GM23248 (cell line): ENCODE data around the gene EZH2. TPM values are rescaled to one million over a fixed set of nuclear protein-coding genes. Genes with fewer than 3 reads are reported as not detected.
A peak's percentile ranks its signal among the peaks of the same experiment; 100 is the strongest.

Experiments used
- DNase-seq: peaks from one replicate; pipeline ENCODE4 v3.0.0-alpha.2; 2015
- H2AFZ ChIP-seq: fragments of 200-600 bp; sonication (generic); 2 replicates; pipeline ENCODE4 v1.6.1; 2016; ENCODE audit warnings: antibody characterized with exemption
- H3F3A ChIP-seq: fragments of 200-600 bp; sonication (generic); 2 replicates; pipeline ENCODE4 v1.6.1; 2016; ENCODE audit warnings: mild to moderate bottlenecking, antibody characterized with exemption, mixed run types; ENCODE audit not compliant: insufficient read depth
- H3K27ac ChIP-seq: fragments of 200-600 bp; sonication (generic); 2 replicates; pipeline ENCODE4 v1.5.1; 2016; ENCODE audit warnings: mild to moderate bottlenecking
- H3K27me3 ChIP-seq: fragments of 200-600 bp; sonication (generic); replicated peaks from 2 replicates; pipeline ENCODE4 v1.6.1; 2016; ENCODE audit warnings: mild to moderate bottlenecking; ENCODE audit not compliant: insufficient read depth
- H3K36me3 ChIP-seq: fragments of 200-600 bp; sonication (generic); 2 replicates; pipeline ENCODE4 v1.6.1; 2016; ENCODE audit warnings: low read depth, mild to moderate bottlenecking
- H3K4me1 ChIP-seq: fragments of 200-600 bp; sonication (generic); 2 replicates; pipeline ENCODE4 v1.6.1; 2016; ENCODE audit warnings: mild to moderate bottlenecking; ENCODE audit not compliant: insufficient read depth
- H3K4me2 ChIP-seq: fragments of 200-600 bp; sonication (generic); one replicate; pipeline ENCODE4 v1.6.1; 2016; ENCODE audit warnings: mild to moderate bottlenecking; ENCODE audit not compliant: unreplicated experiment
- H3K4me3 ChIP-seq: fragments of 200-600 bp; sonication (generic); 2 replicates; pipeline ENCODE4 v1.5.1; 2016; ENCODE audit warnings: mild to moderate bottlenecking
- H3K79me2 ChIP-seq: fragments of 200-600 bp; sonication (generic); 2 replicates; pipeline ENCODE4 v1.6.1; 2016; ENCODE audit warnings: mild to moderate bottlenecking; ENCODE audit not compliant: insufficient read depth
- H3K9ac ChIP-seq: fragments of 200-600 bp; sonication (generic); 2 replicates; pipeline ENCODE4 v1.6.1; 2016; ENCODE audit warnings: mild to moderate bottlenecking
- H3K9me2 ChIP-seq: fragments of 200-600 bp; sonication (generic); 2 replicates; pipeline ENCODE4 v1.6.1; 2016; ENCODE audit warnings: mixed run types, mild to moderate bottlenecking, moderate library complexity; ENCODE audit not compliant: insufficient read depth
- H3K9me3 ChIP-seq: fragments of 200-600 bp; sonication (generic); one replicate; pipeline ENCODE4 v1.6.1; 2017; ENCODE audit warnings: low read depth
- H4K20me1 ChIP-seq: fragments of 200-600 bp; sonication (generic); 2 replicates; pipeline ENCODE4 v1.6.0; 2016; ENCODE audit not compliant: insufficient read depth
- EZH2 ChIP-seq: fragments of 200-600 bp; sonication (generic); IDR thresholded peaks from 2 replicates; pipeline ENCODE4 v1.6.1; 2018; ENCODE audit warnings: antibody characterized with exemption, mild to moderate bottlenecking; ENCODE audit not compliant: insufficient read depth, poor library complexity, severe bottlenecking
- EZH2phosphoT487 ChIP-seq: fragments of 200-600 bp; sonication (generic); IDR thresholded peaks from 2 replicates; pipeline ENCODE4 v1.6.1; 2018; ENCODE audit warnings: antibody characterized with exemption, moderate library complexity, mild to moderate bottlenecking, low read depth; ENCODE audit not compliant: insufficient read depth
- WGBS, 2 experiments: methylation state at CpG; one replicate each; pipeline ENCODE4 v1.1.6; 2015 to 2017; ENCODE audit warnings: low lambda C conversion rate in 2 of 2, low coverage in 1 of 2; ENCODE audit errors: missing lambda C conversion rate in 2 of 2; 5-methylcytosine and 5-hydroxymethylcytosine counted together
- in situ Hi-C: fragments of 300-500 bp; cut with MboI; formaldehyde crosslinking; loops from 2 replicates; pipeline ENCODE4 v1.15.0; 2020
- polyA plus RNA-seq: library from polyadenylated mRNA; unstranded; fragments of >200 nt; fragmentation: Nextera tagmentation; extraction: Ambion mirVana; gene quantifications from 2 replicates; pipeline ENCODE4 v1.2.1, GENCODE V29; 2016
- total RNA-seq: library from RNA; depleted of rRNA; stranded (reverse); fragments of >200 nt; shearing (Covaris generic); gene quantifications from 2 replicates; pipeline ENCODE4 v1.2.3, GENCODE V29; 2014

The EZH2 gene
- total and polyA plus RNA-seq, 2 experiments from 2014 or later, result 7.6 to 9.6 TPM

- Histone ChIP-seq H3K9ac (no peak overlapping the region), H3K27me3 (no peaks in the 10 kb centered on the region), H3F3A (peaks cover 8% of the 10 kb centered on the region; the same call in 1 of the 2 replicates), H2AFZ (no peak overlapping the region), H3K36me3 (no peaks in the 10 kb centered on the region), H3K79me2 (0 out of 2 replicates have a peak, but pooled peaks cover 3% of the 10 kb centered on the region), H3K9me2 (no peaks in the 10 kb centered on the region), H3K4me1 (peaks cover 14% of the 10 kb centered on the region), H3K9me3 (no peaks in the 10 kb centered on the region), H4K20me1 (no peaks in the 10 kb centered on the region), H3K4me3 (no peak overlapping the region), H3K4me2 (no peak overlapping the region), H3K27ac (no peak overlapping the region)
- DNase-seq, result no peak
- TF ChIP-seq EZH2 (no peak), EZH2phosphoT487 (no peak)
- in situ Hi-C loops, result no loop called here
- WGBS, 2 experiments, result 98 to 99% methylated on average over 2 of the region's 2 CpGs
Observed at GRCh38 chr7:148824864-148825263, 59.2 kb downstream of the EZH2 start.

- Histone ChIP-seq H3K4me2 (no peak overlapping the region), H3K9ac (no peak overlapping the region), H3K4me3 (no peak overlapping the region), H3K9me3 (no peaks in the 10 kb centered on the region), H3K27me3 (no peaks in the 10 kb centered on the region), H3K79me2 (no peaks in the 10 kb centered on the region), H2AFZ (no peak overlapping the region), H3F3A (peaks cover 19% of the 10 kb centered on the region; the same call in 1 of the 2 replicates), H3K27ac (no peak overlapping the region), H4K20me1 (no peaks in the 10 kb centered on the region), H3K9me2 (no peaks in the 10 kb centered on the region), H3K36me3 (peaks cover 8% of the 10 kb centered on the region; the same call in 1 of the 2 replicates), H3K4me1 (peaks cover 20% of the 10 kb centered on the region)
- DNase-seq, result no peak
- WGBS, 2 experiments, result 97 to 100% methylated on average over 2 of the region's 2 CpGs
- TF ChIP-seq EZH2 (no peak), EZH2phosphoT487 (no peak)
- in situ Hi-C loops, result no loop called here
Observed at GRCh38 chr7:148821422-148821821, 62.7 kb downstream of the EZH2 start.

GRCh38 chr7:148819697-148820360, 64.3 kb downstream of the EZH2 start:
- peak overlapping the region; percentile 37 for H3K4me2 ChIP-seq
- peak overlapping the region; percentile 36 for H2AFZ ChIP-seq
- no peak overlapping the region for H3K9ac ChIP-seq
- peaks cover 8% of the 10 kb centered on the region; the same call in 1 of the 2 replicates for H3K36me3 ChIP-seq
- peak; percentile 52 for DNase-seq
- H3K79me2 ChIP-seq, result no peaks in the 10 kb centered on the region
- H3F3A ChIP-seq, result peaks cover 19% of the 10 kb centered on the region; the same call in 1 of the 2 replicates
- no peaks in the 10 kb centered on the region for H3K9me3 ChIP-seq
- no peaks in the 10 kb centered on the region for H3K9me2 ChIP-seq
- H3K4me3 ChIP-seq, result peak overlapping the region; percentile 15; the same call in 1 of the 2 replicates
- no peaks in the 10 kb centered on the region for H3K27me3 ChIP-seq
- TF ChIP-seq EZH2 (no peak), EZH2phosphoT487 (no peak)
- in situ Hi-C loops, result no loop called here
- peak overlapping the region; percentile 38 for H3K27ac ChIP-seq
- WGBS, 2 experiments, result 70 to 71% methylated on average over 6 of the region's 6 CpGs
- H3K4me1 ChIP-seq, result peaks cover 20% of the 10 kb centered on the region
- no peaks in the 10 kb centered on the region for H4K20me1 ChIP-seq

GRCh38 chr7:148815612-148816011, 68.5 kb downstream of the EZH2 start:
- H3K4me1 ChIP-seq, result peaks cover 14% of the 10 kb centered on the region

More at GRCh38 chr7:148815612-148816011, 68.5 kb downstream of the EZH2 start:
- H3K36me3 ChIP-seq, result peaks cover 8% of the 10 kb centered on the region; the same call in 1 of the 2 replicates
- H2AFZ ChIP-seq, result no peak overlapping the region
- H3K9ac ChIP-seq, result no peak overlapping the region
- H3K4me2 ChIP-seq, result no peak overlapping the region
- no peak for DNase-seq
- WGBS, 2 experiments, result 76% methylated on average over 3 of the region's 3 CpGs
- H3F3A ChIP-seq, result peaks cover 23% of the 10 kb centered on the region; the same call in 1 of the 2 replicates
- no peaks in the 10 kb centered on the region for H3K9me2 ChIP-seq
- H3K79me2 ChIP-seq, result no peaks in the 10 kb centered on the region
- no peaks in the 10 kb centered on the region for H3K9me3 ChIP-seq
- no peaks in the 10 kb centered on the region for H3K27me3 ChIP-seq
- no peak overlapping the region for H3K4me3 ChIP-seq
- TF ChIP-seq EZH2phosphoT487 (no peak), EZH2 (no peak)
- H3K27ac ChIP-seq, result no peak overlapping the region
- in situ Hi-C loops, result no loop called here
- no peaks in the 10 kb centered on the region for H4K20me1 ChIP-seq
